IgD-negative memory B cell (primary cell): Measurements from ENCODE around the gene COL17A1. TPM values are rescaled to one million over a fixed set of nuclear protein-coding genes. Genes with fewer than 3 reads are reported as not detected.

Experiments used
- H3K27ac Mint-ChIP-seq, 3 donors: one replicate each; pipeline ENCODE4 v1.8.0; 2020 to 2022; ENCODE audit warnings: mild to moderate bottlenecking in 3 of 3, mixed read lengths in 3 of 3, moderate library complexity in 1 of 3
- H3K27me3 Mint-ChIP-seq: one replicate; pipeline ENCODE4 v1.8.0; 2021; ENCODE audit warnings: mixed read lengths
- H3K36me3 Mint-ChIP-seq: one replicate; pipeline ENCODE4 v1.8.0; 2020; ENCODE audit warnings: mild to moderate bottlenecking, mixed read lengths
- H3K4me1 Mint-ChIP-seq, 3 donors: one replicate each; pipeline ENCODE4 v1.8.0; 2020 to 2022; ENCODE audit warnings: mixed read lengths in 3 of 3, mild to moderate bottlenecking in 1 of 3
- H3K4me3 Mint-ChIP-seq, 4 donors: one replicate each; pipeline ENCODE4 v1.8.0; 2020 to 2022; ENCODE audit warnings: mild to moderate bottlenecking in 4 of 4, mixed read lengths in 4 of 4, moderate library complexity in 3 of 4
- H3K9me3 Mint-ChIP-seq, 3 donors: one replicate each; pipeline ENCODE4 v1.8.0; 2020 to 2021; ENCODE audit warnings: mixed read lengths in 3 of 3, mild to moderate bottlenecking in 1 of 3
- polyA plus RNA-seq: library from polyadenylated mRNA; unstranded; fragments of 300-500 nt; fragmentation: Illumina TruSeq; gene quantifications from one replicate; pipeline ENCODE4 v1.2.3, GENCODE V29; 2021

COL17A1 gene
- polyA plus RNA-seq, 1 donor from 2014 or later: not detected

DNA sequence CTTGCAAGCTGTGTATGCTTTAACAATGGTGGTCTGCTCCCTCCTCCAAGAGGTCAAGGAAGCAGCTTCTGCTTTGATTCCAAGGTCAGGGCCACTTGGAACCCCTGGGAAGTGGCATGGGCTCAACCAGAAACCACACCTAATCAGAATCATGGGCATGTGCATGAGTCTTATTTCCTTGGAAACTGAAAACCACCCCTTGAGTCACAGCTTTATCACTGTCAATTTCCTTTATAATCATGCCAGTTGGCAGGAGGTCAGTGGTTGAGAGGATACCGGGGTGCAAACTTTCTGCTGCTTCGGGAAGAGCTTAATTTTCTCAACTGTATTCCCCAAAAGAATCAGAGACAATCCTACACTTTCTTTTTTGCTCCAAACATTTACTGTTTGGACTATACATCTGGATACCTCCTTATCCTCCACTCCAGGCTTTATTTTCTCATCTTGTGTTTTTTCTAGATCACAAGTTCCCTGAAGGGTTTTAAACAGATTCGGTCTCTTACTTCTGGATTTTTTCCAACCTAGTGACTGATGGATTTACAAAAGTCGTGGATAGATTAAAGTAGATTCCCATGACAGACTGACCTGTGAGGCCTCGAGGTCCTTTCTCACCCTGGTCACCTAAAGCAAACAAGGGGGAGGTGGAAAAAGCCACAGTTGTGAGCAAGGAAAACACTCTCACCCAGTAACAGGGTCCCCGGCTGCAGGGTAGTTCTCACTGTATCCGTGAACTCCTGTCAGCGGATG is 36.0 kb downstream of the COL17A1 start:
- no peak overlapping the region for H3K4me3 Mint-ChIP-seq
- peaks cover 3% of the 10 kb centered on the region for H3K36me3 Mint-ChIP-seq
- no peaks in the 10 kb centered on the region for H3K4me1 Mint-ChIP-seq
- H3K9me3 Mint-ChIP-seq: peaks cover 0 to 2% (median 0%) of the 10 kb centered on the region in 3 donors
- no peak overlapping the region for H3K27ac Mint-ChIP-seq
- peaks cover 2% of the 10 kb centered on the region for H3K27me3 Mint-ChIP-seq

DNA sequence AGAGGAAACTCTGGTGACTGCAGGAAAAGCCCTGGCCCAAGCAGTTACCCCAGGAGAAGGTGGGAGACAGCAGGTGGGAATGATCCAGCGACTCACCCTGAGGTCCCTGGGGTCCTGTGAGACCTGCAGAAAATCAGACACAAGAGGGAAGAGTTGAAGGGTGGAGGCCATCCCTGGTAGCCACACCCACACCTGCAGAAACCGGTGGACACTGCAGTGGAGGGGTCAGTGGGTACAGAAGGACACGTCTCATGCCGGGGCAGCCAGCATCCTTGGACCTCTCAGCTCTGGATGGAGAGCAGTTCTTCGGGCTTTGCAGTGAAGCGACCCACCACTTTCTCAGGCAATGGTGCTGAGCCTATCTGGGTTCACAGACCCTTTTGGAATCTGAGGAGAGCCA is 39.0 kb downstream of the COL17A1 start:
- Mint-ChIP-seq H3K4me1 (no peaks in the 10 kb centered on the region), H3K4me3 (no peak overlapping the region), H3K9me3 (peaks cover 0 to 2% (median 0%) of the 10 kb centered on the region in 3 donors), H3K27me3 (peaks cover 2% of the 10 kb centered on the region), H3K36me3 (peaks cover 2% of the 10 kb centered on the region), H3K27ac (no peak overlapping the region)

DNA sequence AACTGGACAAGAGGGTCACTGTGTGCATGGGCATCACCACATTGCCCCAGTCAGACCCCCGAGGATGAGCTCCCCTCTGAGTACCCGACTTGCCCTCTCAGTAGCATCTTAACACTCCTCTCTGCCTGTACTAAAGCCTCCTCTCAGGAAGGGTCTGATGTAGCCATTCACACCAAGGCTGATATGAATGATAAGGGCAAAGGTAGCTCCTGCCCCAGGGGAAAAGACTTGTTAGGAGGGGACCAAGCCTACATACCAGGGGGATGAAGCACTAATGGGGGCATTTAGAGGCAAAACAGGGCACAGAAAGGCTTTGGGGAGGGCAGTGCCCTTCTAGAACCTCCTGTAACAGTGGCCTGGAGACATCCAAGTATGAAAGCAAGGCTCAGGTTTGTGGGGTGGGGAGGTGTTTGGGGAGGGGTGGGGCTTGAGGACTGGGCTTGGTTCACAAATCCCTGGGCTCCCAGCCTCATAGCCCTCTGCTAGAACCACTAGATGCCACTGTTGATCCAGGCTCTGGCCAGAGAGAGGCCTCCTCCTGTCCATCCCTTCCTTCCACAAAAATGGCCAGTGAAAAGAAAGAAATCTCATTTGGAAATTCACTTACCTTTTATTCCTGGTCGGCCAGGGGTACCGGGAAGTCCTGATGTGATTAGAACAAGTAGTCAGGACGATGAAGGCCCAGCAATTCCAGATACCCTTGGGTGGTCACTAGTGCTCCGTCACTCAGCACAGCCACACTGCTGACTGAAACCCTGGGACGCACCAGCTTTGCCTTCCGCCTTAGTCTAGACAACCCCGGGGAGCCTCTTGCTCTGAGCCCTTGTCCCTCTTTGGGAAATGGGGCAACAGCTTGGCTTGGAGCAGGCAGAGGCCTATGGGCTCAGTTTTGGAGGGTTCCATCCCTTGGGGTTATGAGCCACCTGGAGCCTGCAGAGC is 40.3 kb downstream of the COL17A1 start:
- Mint-ChIP-seq H3K4me3 (no peak overlapping the region), H3K27me3 (peaks cover 4% of the 10 kb centered on the region), H3K4me1 (no peaks in the 10 kb centered on the region), H3K9me3 (peaks cover 0 to 2% (median 0%) of the 10 kb centered on the region in 3 donors), H3K27ac (no peak overlapping the region), H3K36me3 (peaks cover 2% of the 10 kb centered on the region)

DNA sequence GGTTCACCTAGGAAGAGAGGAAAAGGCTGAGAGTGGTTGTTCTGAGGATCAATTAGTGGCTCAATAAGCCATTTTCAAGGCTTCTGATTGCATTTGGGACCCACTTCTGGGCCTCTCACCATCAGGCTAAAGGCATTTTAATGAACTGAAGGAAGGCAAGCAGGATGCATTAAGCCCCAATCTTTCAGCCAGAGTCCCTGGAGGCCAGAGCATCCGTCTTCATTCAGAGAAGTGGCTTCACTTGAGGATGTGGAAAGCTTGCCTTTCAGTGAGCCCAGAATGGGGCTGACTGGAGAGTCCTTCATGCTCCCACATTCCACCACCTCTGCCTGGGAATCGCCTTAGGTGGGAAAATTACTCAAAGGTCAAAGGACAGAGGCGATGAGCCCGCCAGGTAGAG is 41.8 kb downstream of the COL17A1 start:
- no peak overlapping the region for H3K27ac Mint-ChIP-seq
- no peaks in the 10 kb centered on the region for H3K4me1 Mint-ChIP-seq

DNA sequence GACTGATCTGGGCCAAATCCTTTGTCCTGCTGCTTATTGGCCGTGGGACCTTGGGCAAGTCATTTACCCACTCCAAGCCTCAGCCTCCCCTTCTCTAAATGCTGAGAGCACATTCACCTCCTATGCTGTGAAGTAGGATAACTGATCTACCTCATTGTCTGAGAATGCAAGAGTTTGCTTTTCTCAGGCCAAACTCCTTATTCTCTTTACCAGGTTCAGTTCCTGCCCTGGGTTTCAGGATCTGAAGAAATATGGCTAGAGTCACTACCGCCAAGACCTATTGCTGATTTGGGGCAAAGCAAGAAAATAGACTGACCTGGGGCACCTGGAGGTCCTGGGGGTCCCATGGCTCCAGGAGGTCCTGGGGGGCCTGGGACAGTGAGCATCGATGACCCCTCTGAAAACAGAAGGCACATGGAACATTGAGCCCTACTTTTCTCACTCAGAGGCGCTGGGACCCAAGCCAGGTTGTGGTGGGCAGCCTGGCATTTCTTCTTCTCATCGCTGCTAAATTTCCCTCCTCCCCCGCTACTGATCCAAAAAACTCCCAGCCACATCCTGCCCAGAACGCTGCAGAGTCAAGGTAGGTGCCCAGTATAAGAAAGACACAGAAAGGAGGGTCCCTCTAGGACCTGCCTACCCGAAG is 42.4 kb downstream of the COL17A1 start:
- H3K4me1 Mint-ChIP-seq: no peaks in the 10 kb centered on the region
- no peak overlapping the region for H3K27ac Mint-ChIP-seq
- peaks cover 0 to 3% (median 0%) of the 10 kb centered on the region in 3 donors for H3K9me3 Mint-ChIP-seq
- H3K27me3 Mint-ChIP-seq: peaks cover 4% of the 10 kb centered on the region
- H3K36me3 Mint-ChIP-seq: peaks cover 4% of the 10 kb centered on the region
- peak overlapping the region in 1 of 4 donors; percentile 28 for H3K4me3 Mint-ChIP-seq

More for the DNA sequence above, 41.8 kb downstream of the COL17A1 start:
- Mint-ChIP-seq H3K36me3 (peaks cover 4% of the 10 kb centered on the region), H3K9me3 (peaks cover 0 to 3% (median 0%) of the 10 kb centered on the region in 3 donors), H3K4me3 (peak overlapping the region in 1 of 4 donors; percentile 28), H3K27me3 (peaks cover 4% of the 10 kb centered on the region)

DNA sequence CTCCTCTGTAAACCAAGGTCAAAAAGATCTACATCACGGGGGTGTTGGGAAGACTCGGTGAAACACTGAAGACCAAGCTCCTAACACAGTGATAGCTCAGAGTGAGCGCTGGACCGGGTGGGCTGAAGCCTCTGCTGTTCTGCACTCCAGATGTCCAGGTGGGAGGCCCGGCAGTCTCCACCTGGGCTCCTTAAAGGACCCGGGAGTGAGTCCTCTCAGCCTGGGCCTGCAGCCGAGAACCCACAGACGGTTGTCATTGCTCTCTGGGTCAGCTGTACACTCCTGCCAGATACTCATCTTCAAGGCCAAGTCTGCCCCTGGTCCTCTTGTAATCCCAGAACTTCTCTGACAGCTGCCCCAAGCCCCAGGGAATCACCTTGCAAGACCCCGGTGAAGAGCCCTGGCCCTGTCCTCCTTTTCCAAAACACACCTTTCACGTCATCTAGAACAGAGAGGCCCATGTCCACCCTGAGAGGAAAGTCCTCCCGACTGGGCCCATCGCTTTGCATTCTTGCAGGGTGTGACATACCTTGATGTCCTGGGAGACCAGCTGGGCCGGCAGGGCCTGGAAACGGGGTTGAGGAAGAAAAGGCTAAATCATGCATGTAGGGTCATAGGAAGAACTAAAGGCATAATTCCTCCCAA is 43.7 kb downstream of the COL17A1 start:
- Mint-ChIP-seq H3K27ac (no peak overlapping the region), H3K4me3 (no peak overlapping the region), H3K36me3 (peaks cover 4% of the 10 kb centered on the region), H3K27me3 (peaks cover 4% of the 10 kb centered on the region), H3K9me3 (peaks cover 0 to 3% (median 0%) of the 10 kb centered on the region in 3 donors), H3K4me1 (no peaks in the 10 kb centered on the region)

DNA sequence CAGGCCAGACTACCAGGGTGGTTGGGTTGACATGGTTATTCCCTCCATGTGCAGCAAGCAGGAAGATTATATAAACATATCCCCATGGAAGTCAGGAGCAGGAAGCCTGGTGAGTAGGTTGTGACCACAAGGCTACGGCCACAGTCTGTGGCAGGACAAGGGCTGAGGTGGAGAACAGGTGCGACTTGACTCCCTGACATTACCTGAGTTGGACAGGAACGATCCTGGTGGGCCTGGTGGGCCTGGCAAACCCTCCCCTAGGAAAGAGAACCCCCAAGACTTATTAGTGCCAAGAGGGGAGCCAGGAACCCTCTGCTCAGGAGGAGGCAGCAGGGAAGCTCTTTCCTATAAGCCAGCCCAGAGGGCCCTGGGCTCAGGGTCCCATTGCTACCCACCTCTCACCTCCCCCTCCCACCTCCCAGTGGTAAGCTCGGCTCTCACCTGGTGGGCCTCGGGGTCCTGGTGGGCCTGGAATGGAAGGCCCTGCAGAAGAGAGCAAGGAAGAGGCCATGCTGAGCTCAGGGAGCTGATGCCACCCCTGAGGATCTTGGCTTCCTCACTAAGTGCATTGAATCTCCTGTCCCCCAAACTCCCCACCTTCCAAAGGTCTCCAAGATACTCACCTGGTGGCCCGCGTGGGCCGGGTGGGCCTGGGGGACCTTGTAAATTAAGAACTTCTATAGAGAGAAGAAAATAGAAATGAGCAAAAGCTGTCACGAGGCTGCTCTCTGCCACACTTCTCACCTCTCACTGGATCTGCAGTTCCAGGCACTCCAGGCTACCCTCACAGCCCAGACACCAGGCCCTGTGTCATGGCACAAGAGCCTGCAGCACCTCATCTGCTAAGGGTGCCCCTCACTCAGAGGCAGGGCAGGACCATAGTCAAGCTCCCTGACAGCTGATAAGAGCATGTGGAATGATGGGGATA is 44.6 kb downstream of the COL17A1 start:
- Mint-ChIP-seq H3K9me3 (peaks cover 0 to 2% (median 0%) of the 10 kb centered on the region in 3 donors), H3K36me3 (peaks cover 4% of the 10 kb centered on the region), H3K27me3 (peaks cover 4% of the 10 kb centered on the region), H3K27ac (no peak overlapping the region), H3K4me3 (no peak overlapping the region), H3K4me1 (no peaks in the 10 kb centered on the region)

DNA sequence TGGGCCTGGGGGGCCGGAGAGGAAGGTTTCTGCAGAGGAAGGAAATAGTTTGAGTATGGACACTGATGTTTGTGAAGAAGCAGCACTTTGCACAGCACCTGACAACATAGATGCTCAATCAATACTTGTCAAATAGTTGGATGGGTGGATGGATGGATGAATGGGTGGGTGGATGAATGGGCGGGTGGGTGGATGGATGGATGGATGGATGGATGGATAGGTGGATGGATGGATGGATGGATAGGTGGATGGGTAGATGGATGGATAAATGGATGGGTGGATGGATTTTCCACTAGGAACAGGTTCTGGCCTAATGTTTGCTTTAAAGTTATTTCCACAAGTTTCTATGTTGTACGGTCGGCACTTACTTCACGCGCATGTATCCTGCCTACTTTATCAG is 45.3 kb downstream of the COL17A1 start:
- Mint-ChIP-seq H3K27ac (no peak overlapping the region), H3K9me3 (peaks cover 0 to 2% (median 0%) of the 10 kb centered on the region in 3 donors), H3K4me3 (no peak overlapping the region), H3K27me3 (peaks cover 4% of the 10 kb centered on the region), H3K36me3 (peaks cover 4% of the 10 kb centered on the region), H3K4me1 (no peaks in the 10 kb centered on the region)

DNA sequence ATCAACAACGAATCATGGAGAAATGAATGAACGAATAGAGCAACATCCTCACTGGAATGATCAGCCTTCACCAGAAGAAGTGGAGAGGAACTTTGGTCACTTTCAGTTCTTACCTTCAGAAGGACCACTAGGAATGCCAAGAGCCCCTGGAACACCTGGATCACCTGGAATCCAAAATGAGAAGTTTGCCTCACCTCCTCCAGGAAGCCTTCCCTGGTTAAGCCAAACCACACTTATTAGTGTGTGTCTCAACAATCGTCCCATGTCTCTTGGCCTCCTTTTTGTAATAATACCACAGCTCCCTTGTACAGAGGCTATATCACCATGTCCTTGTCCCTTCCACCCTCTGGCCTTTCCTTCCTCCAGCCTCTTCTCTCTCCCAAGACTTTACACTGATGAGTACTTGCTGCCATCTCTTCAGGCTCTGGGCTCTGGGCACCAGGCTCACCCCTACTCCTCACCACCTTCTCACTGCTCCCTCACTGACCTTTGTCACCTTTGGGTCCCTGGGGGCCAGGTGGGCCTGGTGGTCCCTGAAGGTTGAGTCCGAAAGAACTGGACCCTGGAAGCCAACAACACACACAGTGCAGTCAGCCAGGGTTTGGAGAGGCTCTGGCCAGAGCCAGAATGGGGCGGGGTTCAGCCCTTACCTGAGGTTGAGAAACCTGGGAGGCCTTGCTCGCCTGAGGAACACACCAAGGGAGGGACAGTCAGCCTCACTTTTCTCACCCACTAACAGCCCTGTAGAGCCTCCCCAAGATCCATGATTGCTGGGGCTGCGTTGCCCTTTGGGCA is 46.5 kb downstream of the COL17A1 start:
- Mint-ChIP-seq H3K36me3 (peaks cover 4% of the 10 kb centered on the region), H3K4me3 (no peak overlapping the region), H3K9me3 (peaks cover 0 to 2% (median 0%) of the 10 kb centered on the region in 3 donors)

DNA sequence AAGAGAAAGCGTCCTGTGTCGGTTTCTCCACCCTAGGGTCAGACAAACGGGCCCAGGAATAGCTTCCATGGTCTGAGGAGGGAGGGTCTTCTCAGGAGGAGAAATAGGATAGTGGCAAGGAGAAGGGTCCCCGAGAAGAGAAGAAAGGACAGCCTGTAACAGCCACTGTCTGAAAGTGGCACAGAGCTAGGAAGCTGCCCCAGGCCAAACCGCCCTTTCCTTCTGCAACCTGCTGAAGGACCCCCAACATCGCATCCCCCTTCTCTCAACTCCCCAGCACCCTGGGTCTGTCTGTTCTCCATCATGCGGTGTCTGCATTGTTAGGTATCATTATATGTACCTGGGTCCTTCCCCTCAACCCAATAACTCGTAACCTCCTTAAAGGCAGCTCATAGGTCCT is 47.1 kb downstream of the COL17A1 start:
- Mint-ChIP-seq H3K27ac (no peak overlapping the region), H3K9me3 (peaks cover 0 to 2% (median 0%) of the 10 kb centered on the region in 3 donors), H3K4me3 (no peak overlapping the region), H3K4me1 (peaks cover 0 to 3% (median 0%) of the 10 kb centered on the region in 3 donors), H3K27me3 (peaks cover 2% of the 10 kb centered on the region), H3K36me3 (peaks cover 7% of the 10 kb centered on the region)

More for the DNA sequence above, 46.5 kb downstream of the COL17A1 start:
- Mint-ChIP-seq H3K4me1 (no peaks in the 10 kb centered on the region), H3K27ac (no peak overlapping the region), H3K27me3 (peaks cover 2% of the 10 kb centered on the region)

DNA sequence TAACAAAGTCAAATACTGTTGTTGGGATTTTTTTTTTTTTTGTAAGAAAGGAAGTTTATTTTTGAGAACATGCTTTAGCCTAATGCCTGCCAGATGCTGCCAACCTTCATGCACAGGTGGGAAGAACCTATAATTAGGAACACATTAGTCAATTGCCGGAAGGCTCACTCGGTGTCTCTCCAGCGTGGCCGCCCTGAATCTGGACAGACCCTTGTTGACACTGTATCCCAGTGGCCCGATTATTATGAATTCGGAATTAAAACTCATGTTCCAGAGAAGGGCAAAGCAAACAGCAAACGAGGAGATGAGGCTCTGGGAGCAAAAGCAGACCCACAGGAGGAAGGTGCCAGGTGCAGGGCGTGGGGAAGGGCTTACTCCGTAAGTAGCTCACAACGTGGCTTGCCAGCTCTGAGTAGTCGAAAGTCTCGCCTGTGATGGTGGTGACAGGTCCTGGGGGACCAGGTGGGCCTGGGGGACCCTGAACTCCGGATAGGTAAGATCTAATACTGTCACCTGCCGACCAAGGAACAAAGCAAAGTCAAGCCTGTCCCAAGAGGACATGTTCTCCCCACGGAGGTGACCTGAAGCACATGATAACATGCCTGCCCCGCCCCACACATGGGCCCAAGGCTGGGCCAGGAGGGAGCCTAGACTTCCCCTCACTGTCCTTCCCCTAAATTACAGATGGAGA is 48.3 kb downstream of the COL17A1 start:
- Mint-ChIP-seq H3K4me3 (no peak overlapping the region), H3K27me3 (peaks cover 2% of the 10 kb centered on the region), H3K27ac (no peak overlapping the region), H3K9me3 (peaks cover 0 to 2% (median 0%) of the 10 kb centered on the region in 3 donors), H3K4me1 (peaks cover 0 to 3% (median 0%) of the 10 kb centered on the region in 3 donors), H3K36me3 (peaks cover 6% of the 10 kb centered on the region)

DNA sequence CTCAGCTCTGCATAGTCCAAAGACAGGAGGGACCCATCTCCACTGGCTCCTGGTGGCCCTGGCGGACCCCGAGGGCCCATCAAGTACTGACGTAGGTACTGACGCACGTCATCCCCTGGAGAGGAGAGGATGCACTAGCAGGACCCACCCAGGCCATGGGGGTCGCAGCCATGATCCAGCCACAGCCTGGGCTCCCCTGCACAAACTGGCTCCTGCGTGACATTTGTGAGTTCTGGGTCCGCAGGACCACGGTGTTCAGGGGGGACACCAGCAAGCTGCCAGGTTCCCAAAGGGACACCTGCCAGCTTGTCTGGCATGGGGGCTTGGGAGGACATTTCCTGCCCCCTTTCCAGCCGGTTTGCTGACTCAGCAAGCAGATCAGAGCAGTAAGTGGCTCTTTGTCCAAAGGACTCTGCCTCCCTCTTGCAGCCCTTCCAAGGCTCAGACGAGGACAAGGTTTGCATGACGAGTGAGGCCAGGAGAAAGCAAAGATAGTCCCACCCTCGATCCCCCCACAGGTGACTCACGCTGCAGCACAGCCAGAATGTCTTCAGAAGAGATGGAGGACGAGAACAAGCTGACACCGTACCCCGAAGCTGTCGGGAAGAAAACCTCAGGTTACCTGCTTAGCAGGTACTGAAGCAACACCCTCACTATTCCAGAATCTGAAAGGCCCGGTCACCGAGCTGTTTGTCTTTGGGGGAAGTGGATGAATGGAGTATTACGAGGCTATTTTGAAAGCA is 49.0 kb downstream of the COL17A1 start:
- H3K27me3 Mint-ChIP-seq: peaks cover 2% of the 10 kb centered on the region
- no peak overlapping the region for H3K4me3 Mint-ChIP-seq
- no peak overlapping the region for H3K27ac Mint-ChIP-seq
- H3K36me3 Mint-ChIP-seq: peaks cover 6% of the 10 kb centered on the region
- H3K9me3 Mint-ChIP-seq: peaks cover 0 to 2% (median 0%) of the 10 kb centered on the region in 3 donors
- peaks cover 0 to 3% (median 0%) of the 10 kb centered on the region in 3 donors for H3K4me1 Mint-ChIP-seq
